IMR-90 (cell line): ENCODE results near the gene PERM1. TPM values are rescaled to one million over a fixed set of nuclear protein-coding genes. Genes with fewer than 3 reads are reported as not detected.
A peak's percentile ranks its signal among the peaks of the same experiment; 100 is the strongest.

Experiments used
- ATAC-seq: fragments of 200-7000 bp; cut with Tn5 transposase; 2 replicates; pipeline ENCODE4 v1.9.1; 2020; ENCODE audit warnings: low read depth, mild to moderate bottlenecking, moderate library complexity
- BruUV-seq: library from RNA; stranded (reverse); fragments of 400-500 nt; replicated peaks from 2 replicates; lab custom pipeline; 2021; lab: Mats Ljungman, UMichigan
- CTCF ChIA-PET: fragments of 300-600 bp; formaldehyde crosslinking; extraction: SDS; loops from one replicate; lab custom pipeline; 2021; ENCODE audit warnings: antibody characterized with exemption; lab: Yijun Ruan, JAX
- POLR2A ChIA-PET: fragments of 300-600 bp; sonication (Branson Sonifier 250); formaldehyde crosslinking; loops from one replicate; lab custom pipeline; 2022; ENCODE audit warnings: antibody characterized with exemption; ENCODE audit not compliant: unreplicated experiment; lab: Charles Lee
- DNase-seq: peaks from one replicate; pipeline ENCODE4 v3.0.0; 2013
- H2AFZ ChIP-seq: replicated peaks from 2 replicates; pipeline ENCODE3; 2013; ENCODE audit warnings: low read length, mild to moderate bottlenecking; ENCODE audit not compliant: poor library complexity
- H2AK5ac ChIP-seq: 2 replicates; pipeline ENCODE4 v1.6.1; 2013; ENCODE audit warnings: low read depth, low read length, inconsistent platforms
- H2AK9ac ChIP-seq: replicated peaks from 2 replicates; pipeline ENCODE3; 2013; ENCODE audit warnings: mild to moderate bottlenecking, low read depth, low read length, moderate library complexity; ENCODE audit not compliant: poor library complexity
- H2BK120ac ChIP-seq: 2 replicates; pipeline ENCODE4 v1.6.1; 2013; ENCODE audit warnings: low read depth, low read length, inconsistent platforms
- H2BK15ac ChIP-seq: 3 replicates; pipeline ENCODE4 v1.6.1; 2013; ENCODE audit warnings: low read depth, low read length, inconsistent platforms
- H2BK20ac ChIP-seq: 2 replicates; pipeline ENCODE4 v1.6.1; 2013; ENCODE audit warnings: low read depth, mild to moderate bottlenecking, inconsistent platforms, low read length, moderate library complexity
- H2BK5ac ChIP-seq: 2 replicates; pipeline ENCODE4 v1.6.1; 2013; ENCODE audit warnings: mild to moderate bottlenecking, low read depth, low read length, inconsistent platforms; ENCODE audit not compliant: poor library complexity, severe bottlenecking
- H3K14ac ChIP-seq: replicated peaks from 2 replicates; pipeline ENCODE4 v1.6.1; 2013; ENCODE audit warnings: low read depth, low read length, inconsistent platforms
- H3K18ac ChIP-seq: 2 replicates; pipeline ENCODE4 v1.6.1; 2013; ENCODE audit warnings: low read depth, low read length, control low read depth
- H3K23ac ChIP-seq: 2 replicates; pipeline ENCODE4 v1.6.1; 2013; ENCODE audit warnings: low read depth, low read length, inconsistent platforms
- H3K27ac ChIP-seq: 2 replicates; pipeline ENCODE4 v1.5.1; 2013; ENCODE audit warnings: mild to moderate bottlenecking, control low read depth, low read length; ENCODE audit not compliant: insufficient read depth
- H3K27me3 ChIP-seq: 2 replicates; pipeline ENCODE4 v1.6.1; 2013; ENCODE audit warnings: low read length; ENCODE audit not compliant: control insufficient read depth, insufficient read depth
- H3K36me3 ChIP-seq: 2 replicates; pipeline ENCODE4 v1.6.1; 2013; ENCODE audit warnings: low read length, mixed read lengths; ENCODE audit not compliant: control insufficient read depth, insufficient read depth
- H3K4ac ChIP-seq: 2 replicates; pipeline ENCODE4 v1.6.1; 2013; ENCODE audit warnings: low read depth, low read length, inconsistent platforms
- H3K4me1 ChIP-seq: 2 replicates; pipeline ENCODE4 v1.6.1; 2013; ENCODE audit warnings: low read length, mixed read lengths; ENCODE audit not compliant: control insufficient read depth, insufficient read depth
- H3K4me2 ChIP-seq: 2 replicates; pipeline ENCODE4 v1.6.1; 2013; ENCODE audit warnings: low read depth, mild to moderate bottlenecking, control low read depth, low read length, moderate library complexity
- H3K4me3 ChIP-seq: 2 replicates; pipeline ENCODE4 v1.5.1; 2013; ENCODE audit warnings: low read depth, mild to moderate bottlenecking, control low read depth, low read length, moderate library complexity; ENCODE audit not compliant: insufficient read depth
- H3K56ac ChIP-seq: 2 replicates; pipeline ENCODE4 v1.6.1; 2013; ENCODE audit warnings: low read length, inconsistent platforms; ENCODE audit not compliant: insufficient read depth; ENCODE audit errors: extremely low read depth
- H3K79me1 ChIP-seq, 2 experiments: 2 replicates each; pipeline ENCODE4 v1.6.1; 2013; ENCODE audit warnings: low read length in 2 of 2, inconsistent platforms in 1 of 2, low read depth in 1 of 2
- H3K9ac ChIP-seq: 2 replicates; pipeline ENCODE4 v1.6.1; 2013; ENCODE audit warnings: low read depth, low read length, control low read depth
- H3K9me1 ChIP-seq: 2 replicates; pipeline ENCODE4 v1.6.1; 2013; ENCODE audit warnings: low read length, inconsistent platforms; ENCODE audit not compliant: insufficient read depth
- H3K9me3 ChIP-seq: 2 replicates; pipeline ENCODE4 v1.6.1; 2013; ENCODE audit warnings: low read length; ENCODE audit not compliant: control insufficient read depth, insufficient read depth
- H4K20me1 ChIP-seq: 2 replicates; pipeline ENCODE4 v1.6.1; 2013; ENCODE audit warnings: low read length, inconsistent platforms; ENCODE audit not compliant: insufficient read depth
- H4K5ac ChIP-seq: 2 replicates; pipeline ENCODE4 v1.6.1; 2013; ENCODE audit warnings: mild to moderate bottlenecking, low read depth, low read length, control low read depth
- H4K8ac ChIP-seq, 2 experiments: 2 replicates each; pipeline ENCODE4 v1.6.1; 2013; ENCODE audit warnings: low read depth in 2 of 2, low read length in 2 of 2, control low read depth in 1 of 2, inconsistent platforms in 1 of 2
- H4K91ac ChIP-seq: 2 replicates; pipeline ENCODE4 v1.6.1; 2013; ENCODE audit warnings: low read depth, low read length, inconsistent platforms; ENCODE audit not compliant: insufficient read depth
- CTCF ChIP-seq: conservative IDR thresholded peaks from 2 replicates; pipeline ENCODE4 v1.5.1; 2012; ENCODE audit warnings: mild to moderate bottlenecking, low read depth, low read length, improper control_type of control experiment
- POLR2A ChIP-seq: IDR thresholded peaks from 2 replicates; pipeline ENCODE4 v1.6.1; 2012; ENCODE audit warnings: mild to moderate bottlenecking, low read depth, low read length
- RAD21 ChIP-seq: IDR thresholded peaks from 2 replicates; pipeline ENCODE4 v1.6.1; 2012; ENCODE audit warnings: low read length, improper control_type of control experiment
- SMC3 ChIP-seq: fragments of 150-350 bp; IDR thresholded peaks from 2 replicates; pipeline ENCODE4 v1.6.1; 2016; ENCODE audit warnings: low read depth, mild to moderate bottlenecking, antibody characterized with exemption, low read length, moderate library complexity
- WGBS, 2 experiments: methylation state at CpG; one replicate each; pipeline versions ENCODE4 v1.1.5 to v1.1.7; 2013; ENCODE audit warnings: missing lambda C conversion rate in 2 of 2; ENCODE audit not compliant: insufficient read length in 1 of 2; ENCODE audit errors: extremely low coverage in 2 of 2; 5-methylcytosine and 5-hydroxymethylcytosine counted together
- dilution Hi-C: fragments of 300-500 bp; cut with HindIII; formaldehyde crosslinking; loops from one replicate; pipeline ENCODE4 v1.14.3; 2018; ENCODE audit warnings: low sequenced_read_pairs; ENCODE audit not compliant: unreplicated experiment
- in situ Hi-C: fragments of 300-500 bp; cut with MboI; formaldehyde crosslinking; loops from 3 replicates; pipeline ENCODE4 v1.14.3; 2019; ENCODE audit warnings: low sequenced_read_pairs, inconsistent platforms, mixed read lengths
- intact Hi-C: fragments of 100-400 bp; cut with micrococcal nuclease; formaldehyde crosslinking; loops from 2 replicates; pipeline ENCODE4 v1.10.0; 2022
- polyA plus RNA-seq, 3 experiments: library from polyadenylated mRNA; depleted of rRNA; stranded (reverse); fragments of >200 nt; gene quantifications; 2 replicates each; pipeline ENCODE4 v1.2.3, GENCODE V29; 2012; ENCODE audit warnings: low replicate concordance in 1 of 3
- total RNA-seq: library from RNA; depleted of rRNA; stranded (reverse); fragments of >200 nt; gene quantifications from 2 replicates; pipeline ENCODE4 v1.2.3, GENCODE V29; 2012

The PERM1 gene
- total and polyA plus RNA-seq, 2 of the 4 experiments (the other 2 are of a cell fraction): not detected

DNA sequence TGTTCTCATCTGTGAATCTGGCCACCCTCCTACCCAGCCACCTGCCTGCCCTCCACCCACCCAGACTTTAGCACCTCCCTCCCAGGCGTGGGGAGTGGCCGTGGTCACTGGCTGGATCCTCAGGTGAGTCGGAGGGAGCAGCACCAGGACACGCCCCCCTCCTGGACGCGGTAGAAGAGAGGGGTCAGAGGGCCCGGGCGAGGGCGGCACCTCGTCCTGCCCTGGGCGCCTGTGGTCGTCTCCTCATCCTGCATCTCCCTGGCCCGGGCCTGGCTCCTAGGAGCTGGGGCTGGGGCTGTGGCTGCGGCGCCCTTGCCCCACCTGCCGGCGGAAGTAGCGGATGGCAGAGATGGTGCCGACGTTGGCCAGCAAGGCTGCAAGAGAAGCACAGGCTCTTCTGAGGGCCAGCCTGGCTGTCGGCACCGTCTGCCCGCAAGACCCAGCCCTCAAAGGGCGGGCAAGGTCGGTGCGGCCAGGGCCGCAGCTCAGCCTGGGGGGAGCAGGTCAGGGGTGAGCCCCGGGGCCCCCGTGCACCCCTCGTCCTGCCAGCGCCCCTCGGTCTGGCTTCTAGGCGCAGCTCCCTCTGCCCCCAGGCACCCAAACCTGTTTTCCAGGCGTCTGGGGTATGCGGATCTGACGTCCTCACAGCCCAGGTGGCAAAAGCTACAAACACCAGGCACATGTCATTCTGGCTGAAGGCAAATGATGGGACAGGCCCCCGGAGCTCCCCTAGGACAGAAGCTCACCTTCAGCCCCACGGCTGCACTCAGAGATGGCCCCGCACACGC is 5.8 kb downstream of the PERM1 start:
- TF ChIP-seq CTCF (peak; percentile 65), SMC3 (peak; percentile 58), RAD21 (peak; percentile 71), POLR2A (no peak)
- Histone ChIP-seq H4K5ac (no peak overlapping the region), H3K9me1 (no peaks in the 10 kb centered on the region), H2AK5ac (no peak overlapping the region), H2BK5ac (no peak overlapping the region), H2BK15ac (no peak overlapping the region), H3K27me3 (no peaks in the 10 kb centered on the region), H2AFZ (peak overlapping the region; percentile 76), H3K9ac (no peak overlapping the region), H2BK120ac (no peak overlapping the region), H3K9me3 (no peaks in the 10 kb centered on the region), H4K91ac (no peak overlapping the region), H3K4ac (no peak overlapping the region), H2AK9ac (peak overlapping the region; percentile 28), H2BK20ac (no peak overlapping the region), H3K36me3 (no peaks in the 10 kb centered on the region), H3K56ac (no peak overlapping the region), H3K18ac (no peak overlapping the region), H3K4me1 (0 out of 2 replicates have a peak, but pooled peaks cover 2% of the 10 kb centered on the region), H3K23ac (no peak overlapping the region), H4K20me1 (no peaks in the 10 kb centered on the region; the same call in 1 of the 2 replicates), H3K14ac (no peak overlapping the region), H3K4me3 (peak overlapping the region; percentile 0; the same call in 1 of the 2 replicates), H4K8ac (0 out of 4 replicates have a peak overlapping the region, but pooled peaks of 1 of the 2 experiments have one; percentile 9), H3K27ac (no peak overlapping the region), H3K4me2 (peak overlapping the region; percentile 12), H3K79me1 (no peaks in the 10 kb centered on the region)
- in situ Hi-C loops: no loop called here
- intact Hi-C loops: loop anchor here (2.0 to 5.0 kb wide), 2 partner anchors 74 to 103 kb away; no protein-coding TSS in a partner anchor
- ChIA-PET CTCF (interaction anchor here (1.4 kb wide), 1 partner anchor 9 kb away, joined by 3 read pairs; no protein-coding TSS in a partner anchor), POLR2A (no interaction called here)
- 17% methylated on average over 12 of the region's 40 CpGs; no CpG with 5 or more reads in 1 of the 2 experiments for WGBS, 2 experiments
- BruUV-seq: no TSS peak
- dilution Hi-C loops: no loop called here
- peak; percentile 95 for ATAC-seq
- peak; percentile 36 for DNase-seq
